K562 (cell line): ENCODE data around the gene IL10. TPM values are rescaled to one million over a fixed set of nuclear protein-coding genes. Genes with fewer than 3 reads are reported as not detected.

Source experiments
- CAMTA2 ChIP-seq: fragments of 250-450 bp; sonication (Bioruptor Pico); conservative IDR thresholded peaks from 2 replicates; pipeline ENCODE4 v1.5.1; 2022
- CEBPB ChIP-seq: fragments of 450-650 bp; IDR thresholded peaks from 2 replicates; pipeline ENCODE4 v1.6.1; 2016; ENCODE audit warnings: missing genetic modification characterization, missing compliant biosample characterization
- DIDO1 ChIP-seq: fragments of 450-650 bp; IDR thresholded peaks from 2 replicates; pipeline ENCODE4 v1.6.1; 2016; ENCODE audit warnings: low read depth, missing biosample characterization, missing genetic modification characterization
- DMBX1 ChIP-seq: fragments of 250-450 bp; sonication (Bioruptor Pico); IDR thresholded peaks from 2 replicates; pipeline ENCODE4 v1.8.0; 2022; ENCODE audit warnings: inconsistent platforms, mild to moderate bottlenecking, moderate library complexity, borderline replicate concordance
- DPF2 ChIP-seq: fragments of 450-650 bp; IDR thresholded peaks from 2 replicates; pipeline ENCODE4 v1.6.1; 2016
- GABPA ChIP-seq: fragments of 200-800 bp; sonication (Bioruptor generic); conservative IDR thresholded peaks from 2 replicates; pipeline ENCODE4 v1.6.1; 2016; ENCODE audit warnings: low read depth, missing genetic modification characterization, missing compliant biosample characterization
- GABPB1 ChIP-seq: sonication (generic); formaldehyde crosslinking; IDR thresholded peaks from 2 replicates; pipeline ENCODE4 v1.8.0; 2022; ENCODE audit warnings: mild to moderate bottlenecking, missing genetic modification reagents
- HDGF ChIP-seq: fragments of 450-650 bp; IDR thresholded peaks from 2 replicates; pipeline ENCODE4 v1.6.1; 2016
- HLTF ChIP-seq: fragments of 450-650 bp; IDR thresholded peaks from 2 replicates; pipeline ENCODE4 v1.6.1; 2016
- HOMEZ ChIP-seq: fragments of 250-450 bp; sonication (Bioruptor Pico); IDR thresholded peaks from 2 replicates; pipeline ENCODE4 v1.4.0; 2020; ENCODE audit warnings: mild to moderate bottlenecking, moderate library complexity
- KDM1A ChIP-seq, 2 experiments: fragments of 450-650 bp; IDR thresholded peaks; 2 replicates each; pipeline ENCODE4 v1.6.1; 2016; ENCODE audit warnings: mild to moderate bottlenecking in 2 of 2
- MAFK ChIP-seq: IDR thresholded peaks from 2 replicates; pipeline ENCODE4 v1.6.1; 2011; ENCODE audit warnings: low read length, improper control_type of control experiment
- NCOR1 ChIP-seq: fragments of 450-650 bp; IDR thresholded peaks from 2 replicates; pipeline ENCODE4 v1.6.1; 2016; ENCODE audit warnings: mild to moderate bottlenecking, moderate library complexity
- PHB ChIP-seq: fragments of 250-450 bp; sonication (Bioruptor Pico); IDR thresholded peaks from 2 replicates; pipeline ENCODE4 v1.5.0; 2021
- PHF21A ChIP-seq: fragments of 450-650 bp; IDR thresholded peaks from 2 replicates; pipeline ENCODE4 v1.6.1; 2017; ENCODE audit warnings: low read depth, borderline replicate concordance
- PHF8 ChIP-seq: fragments of 200-600 bp; sonication (generic); IDR thresholded peaks from 2 replicates; pipeline ENCODE4 v1.6.1; 2012; ENCODE audit warnings: mixed run types, mild to moderate bottlenecking, inconsistent platforms, low read length, moderate library complexity, borderline replicate concordance
- PRPF4 ChIP-seq: fragments of 200-400 bp; formaldehyde crosslinking; IDR thresholded peaks from one replicate; pipeline ENCODE4 v1.6.1; 2017; ENCODE audit warnings: low read length, low read depth, mild to moderate bottlenecking; ENCODE audit not compliant: insufficient read depth, poor library complexity, severe bottlenecking
- PTBP1 ChIP-seq: fragments of 200-400 bp; formaldehyde crosslinking; IDR thresholded peaks from 2 replicates; pipeline ENCODE4 v1.6.1; 2017; ENCODE audit warnings: low read depth, low read length
- RHOXF2B ChIP-seq: fragments of 250-450 bp; sonication (Bioruptor Pico); conservative IDR thresholded peaks from 2 replicates; pipeline ENCODE4 v1.5.1; 2021
- SMAD4 ChIP-seq: fragments of 250-450 bp; sonication (Bioruptor Pico); conservative IDR thresholded peaks from 2 replicates; pipeline ENCODE4 v1.8.0; 2021; ENCODE audit warnings: inconsistent platforms, mild to moderate bottlenecking, moderate library complexity
- SOX6 ChIP-seq: fragments of 450-650 bp; IDR thresholded peaks from 2 replicates; pipeline ENCODE4 v1.6.1; 2014; ENCODE audit warnings: mild to moderate bottlenecking
- TAF7 ChIP-seq: fragments of 450-650 bp; IDR thresholded peaks from 2 replicates; pipeline ENCODE4 v1.6.1; 2016; ENCODE audit warnings: missing genetic modification characterization, missing compliant biosample characterization
- TARDBP ChIP-seq: fragments of 450-650 bp; IDR thresholded peaks from 2 replicates; pipeline ENCODE4 v1.6.1; 2016
- U2AF1 ChIP-seq: fragments of 200-400 bp; formaldehyde crosslinking; optimal IDR thresholded peaks from 2 replicates; pipeline ENCODE3; 2017; ENCODE audit warnings: mild to moderate bottlenecking, low read depth, low read length, moderate library complexity
- USF1 ChIP-seq: sonication (generic); formaldehyde crosslinking; IDR thresholded peaks from 2 replicates; pipeline ENCODE4 v1.9.0; 2022; ENCODE audit warnings: mild to moderate bottlenecking, missing genetic modification reagents
- YBX1 ChIP-seq: fragments of 450-650 bp; IDR thresholded peaks from 2 replicates; pipeline ENCODE4 v1.7.1; 2016; ENCODE audit warnings: mild to moderate bottlenecking
- ZFP36 ChIP-seq: fragments of 150-350 bp; IDR thresholded peaks from 2 replicates; pipeline ENCODE4 v1.6.1; 2018; ENCODE audit warnings: low read length, low read depth; ENCODE audit not compliant: partially characterized antibody
- ZNF124 ChIP-seq: sonication (generic); formaldehyde crosslinking; IDR thresholded peaks from 2 replicates; pipeline ENCODE4 v1.8.1; 2022; ENCODE audit warnings: missing genetic modification reagents
- ZNF143 ChIP-seq: sonication (generic); formaldehyde crosslinking; IDR thresholded peaks from 2 replicates; pipeline ENCODE4 v1.9.0; 2022; ENCODE audit warnings: mild to moderate bottlenecking, missing genetic modification reagents
- ZNF174 ChIP-seq: fragments of 250-450 bp; sonication (Bioruptor Pico); IDR thresholded peaks from 2 replicates; pipeline ENCODE4 v1.4.0; 2020; ENCODE audit warnings: mild to moderate bottlenecking
- ZNF184 ChIP-seq: sonication (generic); formaldehyde crosslinking; IDR thresholded peaks from 2 replicates; pipeline ENCODE4 v1.5.0; 2020; ENCODE audit warnings: missing genetic modification reagents
- ZNF253 ChIP-seq: fragments of 250-450 bp; sonication (Bioruptor Pico); conservative IDR thresholded peaks from 2 replicates; pipeline ENCODE4 v1.6.1; 2021; ENCODE audit warnings: mild to moderate bottlenecking
- ZNF274 ChIP-seq: IDR thresholded peaks from 2 replicates; pipeline ENCODE4 v1.6.1; 2011; ENCODE audit warnings: low read depth, mild to moderate bottlenecking, low read length, moderate library complexity, borderline replicate concordance
- ZNF75A ChIP-seq: fragments of 450-650 bp; formaldehyde crosslinking; IDR thresholded peaks from 2 replicates; pipeline ENCODE4 v1.4.0; 2020; ENCODE audit warnings: mild to moderate bottlenecking
- ZSCAN32 ChIP-seq: fragments of 450-650 bp; formaldehyde crosslinking; IDR thresholded peaks from 2 replicates; pipeline ENCODE4 v1.4.0; 2020; ENCODE audit warnings: mild to moderate bottlenecking, moderate library complexity
- polyA plus RNA-seq, 8 experiments: library from polyadenylated mRNA; depleted of rRNA in 4 of 8; stranded (reverse) in 5 of 8; unstranded in 3 of 8; fragments of >200 nt; fragmentation: Nextera tagmentation in 2 of 8; fragmentation: Illumina TruSeq in 1 of 8; extraction: Ambion mirVana in 2 of 8; extraction: Trizol in 1 of 8; gene quantifications; 2 replicates each; pipeline versions ENCODE4 v1.2.1 to v1.2.3, GENCODE V29; 2011 to 2014; ENCODE audit warnings: inconsistent platforms in 1 of 8, missing spikeins in 1 of 8
- total RNA-seq, 7 experiments: library from RNA; depleted of rRNA in 6 of 7; stranded (reverse); fragments of >200 nt in 6 of 7; fragmentation: Illumina TruSeq in 2 of 7; extraction: Trizol in 2 of 7; gene quantifications; 2 replicates each; pipeline versions ENCODE4 v1.2.1 to v1.2.3, GENCODE V29; 2011 to 2021; ENCODE audit warnings: low replicate concordance in 1 of 7

The IL10 gene
- total and polyA plus RNA-seq, 9 of the 15 experiments (the other 6 are each of a cell fraction or from before 2014, with no cell fraction given): 0.29 TPM; not detected in 8

GRCh38 chr1:206735553-206736031 is 36.7 kb downstream of the IL10 start (continued):
- TF ChIP-seq SOX6 (peak; percentile 94), PHF8 (no peak), ZNF184 (no peak), CEBPB (tag) (peak; percentile 41; the same call in 1 of the 2 replicates), ZSCAN32 (no peak), ZNF143 (no peak), GABPA (tag) (no peak), HDGF (no peak), DMBX1 (peak; percentile 89), MAFK (peak; percentile 3), ZNF75A (CRISPR knock-in tag) (0 out of 2 replicates have a peak, but pooled peaks have one; percentile 68), PTBP1 (no peak), PHB (CRISPR knock-in tag) (no peak), ZNF253 (CRISPR knock-in tag) (no peak), NCOR1 (peak; percentile 96), GABPB1 (CRISPR knock-in tag) (no peak), TARDBP (no peak; the same call in 1 of the 2 replicates), ZNF274 (no peak), PRPF4 (no peak), SMAD4 (CRISPR knock-in tag) (peak; percentile 93), YBX1 (no peak), U2AF1 (no peak), TAF7 (tag) (no peak), DPF2 (peak; percentile 90), HLTF (no peak), HOMEZ (CRISPR knock-in tag) (no peak), RHOXF2B (CRISPR knock-in tag) (no peak), CAMTA2 (CRISPR knock-in tag) (no peak), ZFP36 (no peak), KDM1A (IDR thresholded peaks at IDR 0.05) (peak; percentile 99), PHF21A (no peak), USF1 (CRISPR knock-in tag) (no peak), DIDO1 (tag) (0 out of 2 replicates have a peak, but pooled peaks have one; percentile 52), ZNF124 (CRISPR knock-in tag) (no peak), ZNF174 (CRISPR knock-in tag) (no peak)
